Measurements from ENCODE around the gene INPP1.

The INPP1 gene

DNA sequence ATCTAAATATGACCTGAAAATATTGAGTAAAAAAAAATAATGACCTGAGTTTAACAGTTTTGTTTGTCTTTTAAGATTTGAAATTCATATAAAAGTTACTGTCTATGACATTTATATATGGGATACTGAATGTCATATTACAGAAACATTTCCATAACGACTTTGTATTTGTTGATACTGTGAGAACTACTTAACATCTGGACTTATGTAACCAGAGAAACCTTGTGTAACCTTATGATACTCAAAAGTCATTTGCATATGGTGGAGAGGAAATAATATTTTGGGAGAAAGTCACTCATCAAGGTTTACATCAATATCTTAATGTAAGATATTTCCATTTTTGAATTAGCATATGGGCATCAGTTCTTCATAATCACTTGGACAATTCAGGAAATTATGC, 77.4 kb downstream of the INPP1 start:
- TF ChIP-seq, protein P1, sequence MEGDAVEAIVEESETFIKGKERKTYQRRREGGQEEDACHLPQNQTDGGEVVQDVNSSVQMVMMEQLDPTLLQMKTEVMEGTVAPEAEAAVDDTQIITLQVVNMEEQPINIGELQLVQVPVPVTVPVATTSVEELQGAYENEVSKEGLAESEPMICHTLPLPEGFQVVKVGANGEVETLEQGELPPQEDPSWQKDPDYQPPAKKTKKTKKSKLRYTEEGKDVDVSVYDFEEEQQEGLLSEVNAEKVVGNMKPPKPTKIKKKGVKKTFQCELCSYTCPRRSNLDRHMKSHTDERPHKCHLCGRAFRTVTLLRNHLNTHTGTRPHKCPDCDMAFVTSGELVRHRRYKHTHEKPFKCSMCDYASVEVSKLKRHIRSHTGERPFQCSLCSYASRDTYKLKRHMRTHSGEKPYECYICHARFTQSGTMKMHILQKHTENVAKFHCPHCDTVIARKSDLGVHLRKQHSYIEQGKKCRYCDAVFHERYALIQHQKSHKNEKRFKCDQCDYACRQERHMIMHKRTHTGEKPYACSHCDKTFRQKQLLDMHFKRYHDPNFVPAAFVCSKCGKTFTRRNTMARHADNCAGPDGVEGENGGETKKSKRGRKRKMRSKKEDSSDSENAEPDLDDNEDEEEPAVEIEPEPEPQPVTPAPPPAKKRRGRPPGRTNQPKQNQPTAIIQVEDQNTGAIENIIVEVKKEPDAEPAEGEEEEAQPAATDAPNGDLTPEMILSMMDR (IDR thresholded peaks at IDR 0.05; ENCODE audit: insufficient read depth, low read length): no peak
- no peak for TF ChIP-seq SPI1 (IDR thresholded peaks at IDR 0.05; ENCODE audit: borderline replicate concordance, low read depth)
- TF ChIP-seq GABPA (IDR thresholded peaks at IDR 0.05; ENCODE audit: low read depth): no peak
- TF ChIP-seq, protein P2, sequence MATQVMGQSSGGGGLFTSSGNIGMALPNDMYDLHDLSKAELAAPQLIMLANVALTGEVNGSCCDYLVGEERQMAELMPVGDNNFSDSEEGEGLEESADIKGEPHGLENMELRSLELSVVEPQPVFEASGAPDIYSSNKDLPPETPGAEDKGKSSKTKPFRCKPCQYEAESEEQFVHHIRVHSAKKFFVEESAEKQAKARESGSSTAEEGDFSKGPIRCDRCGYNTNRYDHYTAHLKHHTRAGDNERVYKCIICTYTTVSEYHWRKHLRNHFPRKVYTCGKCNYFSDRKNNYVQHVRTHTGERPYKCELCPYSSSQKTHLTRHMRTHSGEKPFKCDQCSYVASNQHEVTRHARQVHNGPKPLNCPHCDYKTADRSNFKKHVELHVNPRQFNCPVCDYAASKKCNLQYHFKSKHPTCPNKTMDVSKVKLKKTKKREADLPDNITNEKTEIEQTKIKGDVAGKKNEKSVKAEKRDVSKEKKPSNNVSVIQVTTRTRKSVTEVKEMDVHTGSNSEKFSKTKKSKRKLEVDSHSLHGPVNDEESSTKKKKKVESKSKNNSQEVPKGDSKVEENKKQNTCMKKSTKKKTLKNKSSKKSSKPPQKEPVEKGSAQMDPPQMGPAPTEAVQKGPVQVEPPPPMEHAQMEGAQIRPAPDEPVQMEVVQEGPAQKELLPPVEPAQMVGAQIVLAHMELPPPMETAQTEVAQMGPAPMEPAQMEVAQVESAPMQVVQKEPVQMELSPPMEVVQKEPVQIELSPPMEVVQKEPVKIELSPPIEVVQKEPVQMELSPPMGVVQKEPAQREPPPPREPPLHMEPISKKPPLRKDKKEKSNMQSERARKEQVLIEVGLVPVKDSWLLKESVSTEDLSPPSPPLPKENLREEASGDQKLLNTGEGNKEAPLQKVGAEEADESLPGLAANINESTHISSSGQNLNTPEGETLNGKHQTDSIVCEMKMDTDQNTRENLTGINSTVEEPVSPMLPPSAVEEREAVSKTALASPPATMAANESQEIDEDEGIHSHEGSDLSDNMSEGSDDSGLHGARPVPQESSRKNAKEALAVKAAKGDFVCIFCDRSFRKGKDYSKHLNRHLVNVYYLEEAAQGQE (IDR thresholded peaks at IDR 0.05; ENCODE audit: insufficient replicate concordance, low read depth): no peak
- TF ChIP-seq POLR2AphosphoS5 (IDR thresholded peaks at IDR 0.05; ENCODE audit: low read depth): no peak
- Histone ChIP-seq H3K27ac (replicated peaks) (no peak overlapping the region), H3K4me3 (replicated peaks; ENCODE audit: insufficient read depth, low read length) (no peak overlapping the region), H3K27me3 (ENCODE audit: insufficient read depth, poor library complexity, severe bottlenecking) (no peaks in the 10 kb centered on the region)
- DNase-seq (ENCODE audit: low read depth in 1 of 2, low spot score in 1 of 2): no peak
